GM18499 (cell line): ENCODE data around the gene BMP8A.
"Not testable (repeated sequence)": the region's sequence is repeated elsewhere in the genome, so short reads cannot be mapped to it uniquely, and the experiment has no call there.

Experiments used
- ATAC-seq: cut with Tn5 transposase; IDR thresholded peaks from one replicate; pipeline ENCODE4 v1.9.1; 2021; ENCODE audit warnings: moderate number of reproducible peaks; ENCODE audit not compliant: insufficient read depth, unreplicated experiment

Gene BMP8A

GRCh38 chr1:39491146-39491921 is at the start of gene BMP8A:
BMP8A (plus strand) TSS chr1:39491636; CDS start chr1:39491992, 356 bp downstream.
- no peak for ATAC-seq

- no peak for ATAC-seq
Measured at GRCh38 chr1:39441797-39442196, 49.6 kb upstream of the BMP8A start.

- ATAC-seq: no peak
Measured at GRCh38 chr1:39445573-39445972, 45.9 kb upstream of the BMP8A start.

GRCh38 chr1:39446986-39447567 is 44.4 kb upstream of the BMP8A start:
- ATAC-seq: no peak

GRCh38 chr1:39450041-39450440 is 41.4 kb upstream of the BMP8A start:
- not testable (repeated sequence) for ATAC-seq

GRCh38 chr1:39450956-39451606 is 40.4 kb upstream of the BMP8A start:
- no peak for ATAC-seq

GRCh38 chr1:39452081-39452480 is 39.4 kb upstream of the BMP8A start:
- ATAC-seq: no peak

- no peak for ATAC-seq
Measured at GRCh38 chr1:39452540-39452939, 38.9 kb upstream of the BMP8A start.

GRCh38 chr1:39453603-39454002 is 37.8 kb upstream of the BMP8A start:
- ATAC-seq: no peak

- ATAC-seq: no peak
Measured at GRCh38 chr1:39458991-39459390, 32.4 kb upstream of the BMP8A start.

- ATAC-seq: no peak
Measured at GRCh38 chr1:39462074-39462473, 29.4 kb upstream of the BMP8A start.

- no peak for ATAC-seq
Measured at GRCh38 chr1:39466413-39467107, 24.9 kb upstream of the BMP8A start.

- ATAC-seq: not testable (repeated sequence)
Measured at GRCh38 chr1:39467108-39467720, 24.2 kb upstream of the BMP8A start.

GRCh38 chr1:39469150-39469549 is 22.3 kb upstream of the BMP8A start:
- no peak for ATAC-seq

GRCh38 chr1:39470040-39470439 is 21.4 kb upstream of the BMP8A start:
- no peak for ATAC-seq

GRCh38 chr1:39472826-39473225 is 18.6 kb upstream of the BMP8A start:
- ATAC-seq: no peak

- ATAC-seq: no peak
Measured at GRCh38 chr1:39473324-39473723, 18.1 kb upstream of the BMP8A start.

GRCh38 chr1:39474810-39475209 is 16.6 kb upstream of the BMP8A start:
- ATAC-seq: no peak

GRCh38 chr1:39475551-39475950 is 15.9 kb upstream of the BMP8A start:
- not testable (repeated sequence) for ATAC-seq

- no peak for ATAC-seq
Measured at GRCh38 chr1:39478126-39478915, 13.1 kb upstream of the BMP8A start.
